ENCODE measurements around the gene AIRE. TPM values are rescaled to one million over a fixed set of nuclear protein-coding genes. Genes with fewer than 3 reads are reported as not detected.

AIRE gene
- total and polyA plus RNA-seq, 2 donors (not counting 1 experiment from before 2014, with no cell fraction given), result not detected

GRCh38 chr21:44322621-44323325, 37.1 kb downstream of the AIRE start:
- H3K27me3 ChIP-seq (ENCODE audit: control insufficient read depth, insufficient read depth, low read length), result no peaks in the 10 kb centered on the region
- no peak for DNase-seq (ENCODE audit: low read depth in 2 of 2)
- no peak overlapping the region for H3K9ac ChIP-seq (ENCODE audit: insufficient read depth, low read length)
- H3K9me3 ChIP-seq (ENCODE audit: control insufficient read depth, insufficient read depth, low read depth, low read length), result no peaks in the 10 kb centered on the region
- peaks cover 23% of the 10 kb centered on the region for H3K36me3 ChIP-seq (ENCODE audit: control insufficient read depth, insufficient read depth, low read length)
- no peak overlapping the region for H2AFZ ChIP-seq (ENCODE audit: low read length)
- H4K20me1 ChIP-seq (ENCODE audit: control insufficient read depth, extremely low read depth, insufficient read depth, low read length), result no peaks in the 10 kb centered on the region
- H3K27ac ChIP-seq (ENCODE audit: insufficient read depth, low read length), result no peak overlapping the region
- H3K4me1 ChIP-seq (ENCODE audit: control insufficient read depth, extremely low read depth, insufficient read depth, low read length), result no peaks in the 10 kb centered on the region
- H3K79me2 ChIP-seq (ENCODE audit: control insufficient read depth, insufficient read depth, low read length), result no peaks in the 10 kb centered on the region
- H3K4me3 ChIP-seq (replicated peaks in 1 of 4; ENCODE audit: control extremely low read depth in 1 of 4, insufficient read depth in 1 of 4, low read depth in 3 of 4, low read length in 4 of 4), result no peak overlapping the region
- no peak overlapping the region for H3K4me2 ChIP-seq (ENCODE audit: extremely low read depth, insufficient read depth, low read length)
- TF ChIP-seq, protein P1, sequence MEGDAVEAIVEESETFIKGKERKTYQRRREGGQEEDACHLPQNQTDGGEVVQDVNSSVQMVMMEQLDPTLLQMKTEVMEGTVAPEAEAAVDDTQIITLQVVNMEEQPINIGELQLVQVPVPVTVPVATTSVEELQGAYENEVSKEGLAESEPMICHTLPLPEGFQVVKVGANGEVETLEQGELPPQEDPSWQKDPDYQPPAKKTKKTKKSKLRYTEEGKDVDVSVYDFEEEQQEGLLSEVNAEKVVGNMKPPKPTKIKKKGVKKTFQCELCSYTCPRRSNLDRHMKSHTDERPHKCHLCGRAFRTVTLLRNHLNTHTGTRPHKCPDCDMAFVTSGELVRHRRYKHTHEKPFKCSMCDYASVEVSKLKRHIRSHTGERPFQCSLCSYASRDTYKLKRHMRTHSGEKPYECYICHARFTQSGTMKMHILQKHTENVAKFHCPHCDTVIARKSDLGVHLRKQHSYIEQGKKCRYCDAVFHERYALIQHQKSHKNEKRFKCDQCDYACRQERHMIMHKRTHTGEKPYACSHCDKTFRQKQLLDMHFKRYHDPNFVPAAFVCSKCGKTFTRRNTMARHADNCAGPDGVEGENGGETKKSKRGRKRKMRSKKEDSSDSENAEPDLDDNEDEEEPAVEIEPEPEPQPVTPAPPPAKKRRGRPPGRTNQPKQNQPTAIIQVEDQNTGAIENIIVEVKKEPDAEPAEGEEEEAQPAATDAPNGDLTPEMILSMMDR (conservative IDR thresholded peaks at IDR 0.05 in 1 of 2, IDR thresholded peaks at IDR 0.05 in 1 of 2; ENCODE audit: low read depth in 1 of 2, low read length in 2 of 2), result no peak
- TF ChIP-seq EZH2 (IDR thresholded peaks at IDR 0.05; ENCODE audit: low read length, missing control alignments), result no peak

DNA sequence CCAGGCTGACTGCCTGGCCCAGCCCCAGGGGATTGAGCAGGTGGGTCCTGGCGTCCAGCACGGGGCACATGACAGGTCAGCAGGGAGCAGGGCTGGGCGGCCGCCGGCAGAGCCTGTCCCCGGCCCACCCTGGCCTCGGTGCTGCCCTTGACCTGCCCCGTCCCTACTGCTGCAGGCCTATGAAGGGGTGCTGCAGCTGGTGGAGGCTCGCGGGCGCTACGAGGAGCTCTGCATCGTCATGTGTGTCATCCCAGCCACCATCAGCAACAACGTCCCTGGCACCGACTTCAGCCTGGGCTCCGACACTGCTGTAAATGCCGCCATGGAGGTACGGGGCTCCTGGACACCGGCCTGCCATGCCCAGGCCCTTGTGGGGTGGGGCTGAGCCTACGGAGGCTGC, 37.9 kb downstream of the AIRE start:
- no peaks in the 10 kb centered on the region for H3K27me3 ChIP-seq (ENCODE audit: control insufficient read depth, insufficient read depth, low read length)
- DNase-seq (ENCODE audit: low read depth in 2 of 2), result no peak
- no peaks in the 10 kb centered on the region for H3K4me1 ChIP-seq (ENCODE audit: control insufficient read depth, extremely low read depth, insufficient read depth, low read length)
- no peaks in the 10 kb centered on the region for H3K9me3 ChIP-seq (ENCODE audit: control insufficient read depth, insufficient read depth, low read depth, low read length)
- no peak overlapping the region for H2AFZ ChIP-seq (ENCODE audit: low read length)
- no peak overlapping the region for H3K9ac ChIP-seq (ENCODE audit: insufficient read depth, low read length)
- H3K4me2 ChIP-seq (ENCODE audit: extremely low read depth, insufficient read depth, low read length), result no peak overlapping the region
- no peaks in the 10 kb centered on the region for H3K79me2 ChIP-seq (ENCODE audit: control insufficient read depth, insufficient read depth, low read length)
- no peak overlapping the region for H3K27ac ChIP-seq (ENCODE audit: insufficient read depth, low read length)
- H3K36me3 ChIP-seq (ENCODE audit: control insufficient read depth, insufficient read depth, low read length), result peaks cover 23% of the 10 kb centered on the region
- no peaks in the 10 kb centered on the region for H4K20me1 ChIP-seq (ENCODE audit: control insufficient read depth, extremely low read depth, insufficient read depth, low read length)
- H3K4me3 ChIP-seq (replicated peaks in 1 of 4; ENCODE audit: control extremely low read depth in 1 of 4, insufficient read depth in 1 of 4, low read depth in 3 of 4, low read length in 4 of 4), result no peak overlapping the region
- TF ChIP-seq, protein P1 (conservative IDR thresholded peaks at IDR 0.05 in 1 of 2, IDR thresholded peaks at IDR 0.05 in 1 of 2; ENCODE audit: low read depth in 1 of 2, low read length in 2 of 2), result no peak
- no peak for TF ChIP-seq EZH2 (IDR thresholded peaks at IDR 0.05; ENCODE audit: low read length, missing control alignments)

DNA sequence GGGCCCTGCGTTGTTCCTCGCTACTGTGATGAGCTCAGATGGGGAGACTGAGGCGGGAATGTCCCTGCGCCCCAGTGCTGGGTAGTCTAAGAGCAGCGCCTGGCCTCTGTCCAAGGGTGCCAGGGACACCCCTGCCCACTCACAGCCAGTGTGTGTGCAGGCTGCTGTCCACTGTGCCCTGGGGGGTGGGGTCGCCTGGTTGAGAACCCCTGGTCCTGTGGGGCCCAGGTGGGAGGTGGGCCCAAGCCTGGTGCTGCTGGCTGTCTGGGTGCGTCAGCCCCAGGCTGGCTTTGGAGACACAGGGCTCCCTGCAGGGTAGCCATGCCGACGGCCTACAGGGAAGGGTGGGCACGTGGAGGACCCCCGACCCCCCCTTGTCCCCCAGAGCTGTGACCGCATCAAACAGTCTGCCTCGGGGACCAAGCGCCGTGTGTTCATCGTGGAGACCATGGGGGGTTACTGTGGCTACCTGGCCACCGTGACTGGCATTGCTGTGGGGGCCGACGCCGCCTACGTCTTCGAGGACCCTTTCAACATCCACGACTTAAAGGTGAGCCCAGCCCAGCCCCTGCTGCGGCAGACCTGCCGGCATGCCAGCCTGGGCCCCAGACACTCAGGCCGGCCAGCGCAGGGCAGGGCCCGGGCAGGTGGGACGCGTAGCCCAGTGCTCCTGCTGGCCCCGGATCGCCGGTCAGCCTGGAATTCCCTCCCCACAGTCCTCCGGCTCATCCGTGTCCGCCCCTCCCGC, 38.6 kb downstream of the AIRE start:
- H2AFZ ChIP-seq (ENCODE audit: low read length), result no peak overlapping the region
- TF ChIP-seq, protein P1 (conservative IDR thresholded peaks at IDR 0.05 in 1 of 2, IDR thresholded peaks at IDR 0.05 in 1 of 2; ENCODE audit: low read depth in 1 of 2, low read length in 2 of 2), result no peak
- no peak for TF ChIP-seq EZH2 (IDR thresholded peaks at IDR 0.05; ENCODE audit: low read length, missing control alignments)
- H3K9ac ChIP-seq (ENCODE audit: insufficient read depth, low read length), result no peak overlapping the region
- H3K9me3 ChIP-seq (ENCODE audit: control insufficient read depth, insufficient read depth, low read depth, low read length), result no peaks in the 10 kb centered on the region
- no peak overlapping the region for H3K4me3 ChIP-seq (replicated peaks in 1 of 4; ENCODE audit: control extremely low read depth in 1 of 4, insufficient read depth in 1 of 4, low read depth in 3 of 4, low read length in 4 of 4)
- H3K4me2 ChIP-seq (ENCODE audit: extremely low read depth, insufficient read depth, low read length), result no peak overlapping the region
- no peaks in the 10 kb centered on the region for H3K4me1 ChIP-seq (ENCODE audit: control insufficient read depth, extremely low read depth, insufficient read depth, low read length)
- DNase-seq (ENCODE audit: low read depth in 2 of 2), result no peak
- H4K20me1 ChIP-seq (ENCODE audit: control insufficient read depth, extremely low read depth, insufficient read depth, low read length), result no peaks in the 10 kb centered on the region
- no peaks in the 10 kb centered on the region for H3K27me3 ChIP-seq (ENCODE audit: control insufficient read depth, insufficient read depth, low read length)
- no peak overlapping the region for H3K27ac ChIP-seq (ENCODE audit: insufficient read depth, low read length)
- no peaks in the 10 kb centered on the region for H3K79me2 ChIP-seq (ENCODE audit: control insufficient read depth, insufficient read depth, low read length)
- H3K36me3 ChIP-seq (ENCODE audit: control insufficient read depth, insufficient read depth, low read length), result peaks cover 23% of the 10 kb centered on the region

Data from fibroblast of lung (primary cell).